Prostate gland (tissue), 2 donors: ENCODE measurements around the gene PTPRG.

Source experiments
- CTCF ChIP-seq, 4 experiments: fragments of 200-600 bp in 2 of 4; fragments of 450-650 bp in 2 of 4; sonication (generic) in 2 of 4; IDR thresholded peaks; 1 replicate in 3 of 4; 2 replicates in 1 of 4; pipeline ENCODE4 v1.5.1; 2016 to 2019; ENCODE audit warnings: antibody characterized with exemption in 4 of 4, mild to moderate bottlenecking in 2 of 4, moderate library complexity in 2 of 4
- POLR2A ChIP-seq: fragments of 450-650 bp; IDR thresholded peaks from one replicate; pipeline ENCODE4 v1.6.1; 2016; ENCODE audit warnings: antibody characterized with exemption, mild to moderate bottlenecking
- POLR2AphosphoS5 ChIP-seq: sonication (generic); formaldehyde crosslinking; IDR thresholded peaks from one replicate; pipeline ENCODE4 v1.6.1; 2017; ENCODE audit warnings: antibody characterized with exemption

GRCh38 chr3:61664105-61664482, 102.7 kb downstream of the PTPRG start:
- TF ChIP-seq CTCF (IDR thresholded peaks at IDR 0.05) = no peak
- TF ChIP-seq POLR2A = no peak
- no peak for TF ChIP-seq POLR2AphosphoS5
